GM12892 (cell line): ENCODE data around the gene DPYD.

ENCODE experiments used
- POLR2A ChIP-seq: IDR thresholded peaks from 2 replicates; pipeline ENCODE4 v1.6.1; 2011; ENCODE audit warnings: low read depth, low read length, control low read depth
- POLR2AphosphoS5 ChIP-seq: IDR thresholded peaks from 2 replicates; pipeline ENCODE4 v1.6.1; 2011; ENCODE audit warnings: low read depth, low read length, control low read depth
- TAF1 ChIP-seq: IDR thresholded peaks from 2 replicates; pipeline ENCODE4 v1.6.1; 2011; ENCODE audit warnings: low read depth, mild to moderate bottlenecking, control low read depth, low read length, borderline replicate concordance

- TF ChIP-seq POLR2A: no peak
- TF ChIP-seq TAF1: no peak
- TF ChIP-seq POLR2AphosphoS5: no peak
Measured at GRCh38 chr1:97553971-97554370, 366.9 kb downstream of the DPYD start.
